HepG2 (cell line): ENCODE data around the gene MEF2A. TPM values are rescaled to one million over a fixed set of nuclear protein-coding genes. Genes with fewer than 3 reads are reported as not detected.

Experiments
- ATF1 ChIP-seq: IDR thresholded peaks from 2 replicates; pipeline ENCODE4 v1.6.1; 2016; ENCODE audit warnings: mild to moderate bottlenecking, control low read depth
- ATF7 ChIP-seq, 2 experiments: fragments of 450-650 bp in 1 of 2; sonication (generic) in 1 of 2; formaldehyde crosslinking in 1 of 2; IDR thresholded peaks; 2 replicates each; pipeline versions ENCODE4 v1.4.0 to v1.6.1; 2016 to 2020; ENCODE audit warnings: antibody characterized with exemption in 1 of 2, mild to moderate bottlenecking in 1 of 2, missing genetic modification reagents in 1 of 2
- ATM ChIP-seq: fragments of 450-650 bp; IDR thresholded peaks from 2 replicates; pipeline ENCODE4 v1.7.1; 2017; ENCODE audit warnings: mild to moderate bottlenecking, borderline replicate concordance
- EP300 ChIP-seq, 3 experiments: sonication (generic) in 1 of 3; formaldehyde crosslinking in 1 of 3; IDR thresholded peaks; 2 replicates each; pipeline versions ENCODE4 v1.5.1 to v1.6.1; 2011 to 2020; ENCODE audit warnings: low read depth in 2 of 3, low read length in 2 of 3, borderline replicate concordance in 1 of 3, improper control_type of control experiment in 1 of 3, mild to moderate bottlenecking in 1 of 3, missing genetic modification reagents in 1 of 3, moderate library complexity in 1 of 3
- FLYWCH1 ChIP-seq: sonication (generic); formaldehyde crosslinking; IDR thresholded peaks from 2 replicates; pipeline ENCODE4 v1.8.1; 2023; ENCODE audit warnings: mild to moderate bottlenecking, missing genetic modification reagents
- HHEX ChIP-seq: IDR thresholded peaks from 2 replicates; pipeline ENCODE4 v1.6.1; 2016; ENCODE audit warnings: control low read depth
- MAFG ChIP-seq: sonication (generic); formaldehyde crosslinking; IDR thresholded peaks from 2 replicates; pipeline ENCODE4 v1.5.1; 2020; ENCODE audit warnings: mild to moderate bottlenecking, missing genetic modification reagents
- ZNF256 ChIP-seq: sonication (generic); formaldehyde crosslinking; conservative IDR thresholded peaks from 2 replicates; pipeline ENCODE4 v1.4.0; 2020; ENCODE audit warnings: missing genetic modification reagents
- ZNF782 ChIP-seq: sonication (generic); formaldehyde crosslinking; IDR thresholded peaks from 2 replicates; pipeline ENCODE4 v1.4.0; 2020; ENCODE audit warnings: missing genetic modification reagents, mild to moderate bottlenecking, borderline replicate concordance
- ZNF891 ChIP-seq: sonication (generic); formaldehyde crosslinking; IDR thresholded peaks from 2 replicates; pipeline ENCODE4 v1.5.0; 2020; ENCODE audit warnings: mild to moderate bottlenecking, missing genetic modification reagents
- polyA plus RNA-seq, 8 experiments: library from polyadenylated mRNA; depleted of rRNA in 3 of 8; stranded (reverse) in 7 of 8; unstranded in 1 of 8; fragments of >200 nt; fragmentation: Illumina TruSeq in 4 of 8; extraction: Trizol in 4 of 8; gene quantifications; 2 replicates each; pipeline versions ENCODE4 v1.2.1 to v1.2.3, GENCODE V29; 2011 to 2016; ENCODE audit warnings: low read depth in 4 of 8, missing spikeins in 1 of 8, mixed read lengths in 1 of 8; ENCODE audit not compliant: insufficient read depth in 1 of 8
- total RNA-seq, 5 experiments: library from RNA; depleted of rRNA; stranded (reverse); fragments of >200 nt; fragmentation: Illumina TruSeq; extraction: Trizol; gene quantifications; 2 replicates each; pipeline ENCODE4 v1.2.3, GENCODE V29; 2016; ENCODE audit warnings: low read depth in 1 of 5
- TF ChIP-seq, protein P1 (sequence below): sonication (generic); formaldehyde crosslinking; IDR thresholded peaks from 2 replicates; pipeline ENCODE4 v1.4.0; 2020; ENCODE audit warnings: missing genetic modification reagents, borderline replicate concordance
- TF ChIP-seq, protein P2 (sequence below): sonication (generic); IDR thresholded peaks from 2 replicates; pipeline ENCODE4 v1.6.1; 2016; ENCODE audit warnings: low read depth, borderline replicate concordance
- TF ChIP-seq, protein P3 (sequence below): sonication (generic); formaldehyde crosslinking; IDR thresholded peaks from 2 replicates; pipeline ENCODE4 v1.8.1; 2023; ENCODE audit warnings: mild to moderate bottlenecking, missing genetic modification reagents
- TF ChIP-seq, protein P4 (sequence below): fragments of 450-650 bp; IDR thresholded peaks from 2 replicates; pipeline ENCODE4 v1.6.1; 2017
- TF ChIP-seq, protein P5 (sequence below): sonication (generic); formaldehyde crosslinking; IDR thresholded peaks from 2 replicates; pipeline ENCODE4; 2020; ENCODE audit warnings: missing genetic modification reagents, mild to moderate bottlenecking, borderline replicate concordance
- TF ChIP-seq, protein P6 (sequence below): sonication (generic); formaldehyde crosslinking; IDR thresholded peaks from 2 replicates; pipeline ENCODE4 v1.8.0; 2023; ENCODE audit warnings: mild to moderate bottlenecking, missing genetic modification reagents

Gene MEF2A
- total and polyA plus RNA-seq, 2 of the 13 experiments (the other 11 are each of a cell fraction or from before 2014, with no cell fraction given): 15.2 to 24.4 TPM

DNA sequence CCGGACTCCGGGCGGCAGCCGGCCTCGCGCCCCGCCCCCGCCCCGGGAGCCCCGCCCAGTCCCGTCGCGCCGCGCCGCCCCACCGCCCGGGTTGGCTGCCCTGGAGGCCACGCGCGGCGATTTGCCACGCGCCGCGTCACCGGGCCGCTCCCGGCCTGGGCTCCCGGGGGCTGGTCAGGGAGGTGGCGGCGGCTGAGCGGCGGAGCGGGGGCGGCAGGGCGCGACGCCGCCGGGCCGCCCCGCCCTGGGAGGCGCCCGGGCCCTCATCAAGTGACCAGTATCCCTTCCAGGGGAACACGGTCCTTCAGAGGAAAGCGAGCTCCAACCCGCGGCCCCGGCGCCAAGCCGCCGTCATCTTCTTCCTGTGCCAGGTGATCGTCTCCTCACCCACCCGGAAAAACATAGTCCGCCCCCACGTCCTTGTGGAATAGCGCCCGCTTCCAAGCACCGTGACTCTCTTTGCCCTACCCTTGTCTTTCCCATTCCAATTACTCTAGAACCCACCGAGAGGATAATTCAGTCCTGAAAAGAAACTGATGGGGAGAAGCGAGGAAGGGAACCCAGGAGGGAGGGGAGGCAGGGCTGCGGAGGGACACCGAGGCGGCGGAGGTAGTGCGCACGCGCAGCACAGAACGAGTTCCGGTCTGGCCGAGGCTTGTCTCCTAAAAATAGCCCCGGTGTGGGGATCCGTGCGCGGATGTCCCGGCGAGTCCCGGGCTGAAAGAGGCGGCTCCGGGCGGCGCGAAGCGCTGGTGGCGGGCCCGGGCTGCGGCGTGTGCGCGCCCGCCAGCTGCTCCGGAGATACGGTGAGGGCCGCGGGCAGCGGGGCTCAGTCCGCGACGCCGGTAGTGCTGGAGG lies at the start of gene MEF2A (continued):
- TF ChIP-seq EP300 (IDR thresholded peaks at IDR 0.05; ENCODE audit: low read depth in 2 of 2, low read length in 2 of 2): no peak
- TF ChIP-seq EP300 (CRISPR knock-in tag; IDR thresholded peaks at IDR 0.05; ENCODE audit: borderline replicate concordance): peak; percentile 30; the same call in 1 of the 2 replicates
- TF ChIP-seq, protein P1, sequence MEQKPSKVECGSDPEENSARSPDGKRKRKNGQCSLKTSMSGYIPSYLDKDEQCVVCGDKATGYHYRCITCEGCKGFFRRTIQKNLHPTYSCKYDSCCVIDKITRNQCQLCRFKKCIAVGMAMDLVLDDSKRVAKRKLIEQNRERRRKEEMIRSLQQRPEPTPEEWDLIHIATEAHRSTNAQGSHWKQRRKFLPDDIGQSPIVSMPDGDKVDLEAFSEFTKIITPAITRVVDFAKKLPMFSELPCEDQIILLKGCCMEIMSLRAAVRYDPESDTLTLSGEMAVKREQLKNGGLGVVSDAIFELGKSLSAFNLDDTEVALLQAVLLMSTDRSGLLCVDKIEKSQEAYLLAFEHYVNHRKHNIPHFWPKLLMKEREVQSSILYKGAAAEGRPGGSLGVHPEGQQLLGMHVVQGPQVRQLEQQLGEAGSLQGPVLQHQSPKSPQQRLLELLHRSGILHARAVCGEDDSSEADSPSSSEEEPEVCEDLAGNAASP (CRISPR knock-in tag): no peak
- TF ChIP-seq ATM: no peak
- 0 out of 2 replicates have a peak, but pooled peaks have one; percentile 68 for TF ChIP-seq FLYWCH1 (CRISPR knock-in tag)
- TF ChIP-seq, protein P2, sequence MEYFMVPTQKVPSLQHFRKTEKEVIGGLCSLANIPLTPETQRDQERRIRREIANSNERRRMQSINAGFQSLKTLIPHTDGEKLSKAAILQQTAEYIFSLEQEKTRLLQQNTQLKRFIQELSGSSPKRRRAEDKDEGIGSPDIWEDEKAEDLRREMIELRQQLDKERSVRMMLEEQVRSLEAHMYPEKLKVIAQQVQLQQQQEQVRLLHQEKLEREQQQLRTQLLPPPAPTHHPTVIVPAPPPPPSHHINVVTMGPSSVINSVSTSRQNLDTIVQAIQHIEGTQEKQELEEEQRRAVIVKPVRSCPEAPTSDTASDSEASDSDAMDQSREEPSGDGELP: peak; percentile 63
- no peak for TF ChIP-seq HHEX (CRISPR knock-in tag)
- 0 out of 2 replicates have a peak, but pooled peaks have one; percentile 49 for TF ChIP-seq ZNF256 (CRISPR knock-in tag)
- TF ChIP-seq ATF1 (CRISPR knock-in tag): no peak
- TF ChIP-seq, protein P3, sequence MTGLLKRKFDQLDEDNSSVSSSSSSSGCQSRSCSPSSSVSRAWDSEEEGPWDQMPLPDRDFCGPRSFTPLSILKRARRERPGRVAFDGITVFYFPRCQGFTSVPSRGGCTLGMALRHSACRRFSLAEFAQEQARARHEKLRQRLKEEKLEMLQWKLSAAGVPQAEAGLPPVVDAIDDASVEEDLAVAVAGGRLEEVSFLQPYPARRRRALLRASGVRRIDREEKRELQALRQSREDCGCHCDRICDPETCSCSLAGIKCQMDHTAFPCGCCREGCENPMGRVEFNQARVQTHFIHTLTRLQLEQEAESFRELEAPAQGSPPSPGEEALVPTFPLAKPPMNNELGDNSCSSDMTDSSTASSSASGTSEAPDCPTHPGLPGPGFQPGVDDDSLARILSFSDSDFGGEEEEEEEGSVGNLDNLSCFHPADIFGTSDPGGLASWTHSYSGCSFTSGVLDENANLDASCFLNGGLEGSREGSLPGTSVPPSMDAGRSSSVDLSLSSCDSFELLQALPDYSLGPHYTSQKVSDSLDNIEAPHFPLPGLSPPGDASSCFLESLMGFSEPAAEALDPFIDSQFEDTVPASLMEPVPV (CRISPR knock-in tag): 0 out of 2 replicates have a peak, but pooled peaks have one; percentile 21
- TF ChIP-seq ZNF891 (CRISPR knock-in tag): peak; percentile 72; the same call in 1 of the 2 replicates
- TF ChIP-seq ATF7 (IDR thresholded peaks at IDR 0.05): no peak
- TF ChIP-seq ATF7 (CRISPR knock-in tag; IDR thresholded peaks at IDR 0.05): no peak
- TF ChIP-seq, protein P4, sequence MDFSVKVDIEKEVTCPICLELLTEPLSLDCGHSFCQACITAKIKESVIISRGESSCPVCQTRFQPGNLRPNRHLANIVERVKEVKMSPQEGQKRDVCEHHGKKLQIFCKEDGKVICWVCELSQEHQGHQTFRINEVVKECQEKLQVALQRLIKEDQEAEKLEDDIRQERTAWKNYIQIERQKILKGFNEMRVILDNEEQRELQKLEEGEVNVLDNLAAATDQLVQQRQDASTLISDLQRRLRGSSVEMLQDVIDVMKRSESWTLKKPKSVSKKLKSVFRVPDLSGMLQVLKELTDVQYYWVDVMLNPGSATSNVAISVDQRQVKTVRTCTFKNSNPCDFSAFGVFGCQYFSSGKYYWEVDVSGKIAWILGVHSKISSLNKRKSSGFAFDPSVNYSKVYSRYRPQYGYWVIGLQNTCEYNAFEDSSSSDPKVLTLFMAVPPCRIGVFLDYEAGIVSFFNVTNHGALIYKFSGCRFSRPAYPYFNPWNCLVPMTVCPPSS: no peak
- TF ChIP-seq, protein P5, sequence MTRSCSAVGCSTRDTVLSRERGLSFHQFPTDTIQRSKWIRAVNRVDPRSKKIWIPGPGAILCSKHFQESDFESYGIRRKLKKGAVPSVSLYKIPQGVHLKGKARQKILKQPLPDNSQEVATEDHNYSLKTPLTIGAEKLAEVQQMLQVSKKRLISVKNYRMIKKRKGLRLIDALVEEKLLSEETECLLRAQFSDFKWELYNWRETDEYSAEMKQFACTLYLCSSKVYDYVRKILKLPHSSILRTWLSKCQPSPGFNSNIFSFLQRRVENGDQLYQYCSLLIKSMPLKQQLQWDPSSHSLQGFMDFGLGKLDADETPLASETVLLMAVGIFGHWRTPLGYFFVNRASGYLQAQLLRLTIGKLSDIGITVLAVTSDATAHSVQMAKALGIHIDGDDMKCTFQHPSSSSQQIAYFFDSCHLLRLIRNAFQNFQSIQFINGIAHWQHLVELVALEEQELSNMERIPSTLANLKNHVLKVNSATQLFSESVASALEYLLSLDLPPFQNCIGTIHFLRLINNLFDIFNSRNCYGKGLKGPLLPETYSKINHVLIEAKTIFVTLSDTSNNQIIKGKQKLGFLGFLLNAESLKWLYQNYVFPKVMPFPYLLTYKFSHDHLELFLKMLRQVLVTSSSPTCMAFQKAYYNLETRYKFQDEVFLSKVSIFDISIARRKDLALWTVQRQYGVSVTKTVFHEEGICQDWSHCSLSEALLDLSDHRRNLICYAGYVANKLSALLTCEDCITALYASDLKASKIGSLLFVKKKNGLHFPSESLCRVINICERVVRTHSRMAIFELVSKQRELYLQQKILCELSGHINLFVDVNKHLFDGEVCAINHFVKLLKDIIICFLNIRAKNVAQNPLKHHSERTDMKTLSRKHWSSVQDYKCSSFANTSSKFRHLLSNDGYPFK: peak; percentile 66; the same call in 1 of the 2 replicates
- TF ChIP-seq ZNF782 (CRISPR knock-in tag): no peak
- TF ChIP-seq, protein P6, sequence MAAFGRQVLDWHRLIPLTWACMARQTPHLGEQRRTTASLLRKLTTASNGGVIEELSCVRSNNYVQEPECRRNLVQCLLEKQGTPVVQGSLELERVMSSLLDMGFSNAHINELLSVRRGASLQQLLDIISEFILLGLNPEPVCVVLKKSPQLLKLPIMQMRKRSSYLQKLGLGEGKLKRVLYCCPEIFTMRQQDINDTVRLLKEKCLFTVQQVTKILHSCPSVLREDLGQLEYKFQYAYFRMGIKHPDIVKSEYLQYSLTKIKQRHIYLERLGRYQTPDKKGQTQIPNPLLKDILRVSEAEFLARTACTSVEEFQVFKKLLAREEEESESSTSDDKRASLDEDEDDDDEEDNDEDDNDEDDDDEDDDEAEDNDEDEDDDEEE (CRISPR knock-in tag): no peak
- no peak for TF ChIP-seq MAFG
